HFF-Myc (cell line): ENCODE data around the gene CACNA1C.

Experiments used
- DNase-seq: peaks from one replicate; pipeline ENCODE4 v3.0.0-alpha.2; 2011; ENCODE audit warnings: low read depth; ENCODE audit errors: extremely low read depth
- H3K4me3 ChIP-seq: replicated peaks from 2 replicates; pipeline ENCODE4 v1.5.1; 2011; ENCODE audit warnings: low read depth, mild to moderate bottlenecking, control low read depth, low read length
- TF ChIP-seq, protein P1 (sequence below): IDR thresholded peaks from 2 replicates; pipeline ENCODE4 v1.5.1; 2012; ENCODE audit warnings: mild to moderate bottlenecking, low read depth, low read length, control low read depth; ENCODE audit errors: missing control alignments

CACNA1C gene

DNA sequence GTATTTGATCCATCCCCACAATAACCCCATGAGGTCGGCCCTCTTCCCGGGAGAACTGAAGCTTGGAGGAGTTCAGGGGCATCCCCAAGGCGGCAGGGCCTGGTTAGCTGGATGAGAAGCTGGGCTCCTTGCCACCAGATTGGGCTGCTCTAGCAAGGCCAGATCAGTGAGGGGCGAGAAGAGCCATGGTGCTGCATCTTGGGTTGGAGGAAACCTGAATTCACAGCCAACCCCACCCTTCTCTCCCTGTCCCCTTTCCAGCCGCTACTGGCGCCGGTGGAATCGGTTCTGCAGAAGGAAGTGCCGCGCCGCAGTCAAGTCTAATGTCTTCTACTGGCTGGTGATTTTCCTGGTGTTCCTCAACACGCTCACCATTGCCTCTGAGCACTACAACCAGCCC lies 513.4 kb downstream of the CACNA1C start:
- H3K4me3 ChIP-seq: no peak overlapping the region
- TF ChIP-seq, protein P1, sequence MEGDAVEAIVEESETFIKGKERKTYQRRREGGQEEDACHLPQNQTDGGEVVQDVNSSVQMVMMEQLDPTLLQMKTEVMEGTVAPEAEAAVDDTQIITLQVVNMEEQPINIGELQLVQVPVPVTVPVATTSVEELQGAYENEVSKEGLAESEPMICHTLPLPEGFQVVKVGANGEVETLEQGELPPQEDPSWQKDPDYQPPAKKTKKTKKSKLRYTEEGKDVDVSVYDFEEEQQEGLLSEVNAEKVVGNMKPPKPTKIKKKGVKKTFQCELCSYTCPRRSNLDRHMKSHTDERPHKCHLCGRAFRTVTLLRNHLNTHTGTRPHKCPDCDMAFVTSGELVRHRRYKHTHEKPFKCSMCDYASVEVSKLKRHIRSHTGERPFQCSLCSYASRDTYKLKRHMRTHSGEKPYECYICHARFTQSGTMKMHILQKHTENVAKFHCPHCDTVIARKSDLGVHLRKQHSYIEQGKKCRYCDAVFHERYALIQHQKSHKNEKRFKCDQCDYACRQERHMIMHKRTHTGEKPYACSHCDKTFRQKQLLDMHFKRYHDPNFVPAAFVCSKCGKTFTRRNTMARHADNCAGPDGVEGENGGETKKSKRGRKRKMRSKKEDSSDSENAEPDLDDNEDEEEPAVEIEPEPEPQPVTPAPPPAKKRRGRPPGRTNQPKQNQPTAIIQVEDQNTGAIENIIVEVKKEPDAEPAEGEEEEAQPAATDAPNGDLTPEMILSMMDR: no peak
- DNase-seq: no peak

DNA sequence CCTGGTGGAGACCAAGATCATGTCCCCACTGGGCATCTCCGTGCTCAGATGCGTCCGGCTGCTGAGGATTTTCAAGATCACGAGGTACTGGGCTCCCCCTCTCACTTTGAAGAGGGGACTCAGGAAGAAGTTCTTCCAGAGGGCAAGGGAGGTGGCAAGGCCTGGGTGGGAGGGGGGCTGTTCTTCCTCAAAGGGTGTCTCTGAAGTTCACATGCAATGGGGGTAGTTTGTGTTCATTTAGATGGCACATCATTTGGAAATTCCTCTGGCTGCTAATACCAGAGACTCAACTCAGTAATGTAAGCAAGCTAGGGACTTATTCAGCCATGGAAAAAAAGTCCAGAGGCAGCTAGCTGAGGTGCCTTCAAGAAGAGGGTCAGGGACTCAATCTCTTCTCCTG lies 514.9 kb downstream of the CACNA1C start:
- TF ChIP-seq, protein P1: no peak
- DNase-seq: no peak

DNA sequence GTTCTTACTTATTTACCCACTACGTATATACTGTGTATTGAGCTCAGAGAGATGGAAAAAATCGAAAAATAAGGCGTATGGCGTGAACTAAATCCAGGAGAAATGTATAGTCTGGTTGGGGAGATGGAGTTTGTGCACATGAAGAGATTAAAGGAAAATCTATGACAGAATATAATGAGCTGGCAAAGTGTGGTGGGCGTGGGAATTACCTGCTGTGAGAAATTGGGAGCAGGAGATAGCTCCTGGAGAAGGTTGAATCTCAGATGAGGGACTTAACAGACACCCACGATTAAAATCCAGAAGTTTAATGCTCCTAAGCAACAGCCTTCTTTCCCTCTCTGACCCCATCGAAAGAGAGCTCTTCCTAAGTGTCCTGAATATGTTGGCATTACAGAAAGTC lies 517.8 kb downstream of the CACNA1C start:
- TF ChIP-seq, protein P1: no peak
- no peak overlapping the region for H3K4me3 ChIP-seq
- DNase-seq: no peak

More for the DNA sequence above, 514.9 kb downstream of the CACNA1C start:
- H3K4me3 ChIP-seq: no peak overlapping the region

DNA sequence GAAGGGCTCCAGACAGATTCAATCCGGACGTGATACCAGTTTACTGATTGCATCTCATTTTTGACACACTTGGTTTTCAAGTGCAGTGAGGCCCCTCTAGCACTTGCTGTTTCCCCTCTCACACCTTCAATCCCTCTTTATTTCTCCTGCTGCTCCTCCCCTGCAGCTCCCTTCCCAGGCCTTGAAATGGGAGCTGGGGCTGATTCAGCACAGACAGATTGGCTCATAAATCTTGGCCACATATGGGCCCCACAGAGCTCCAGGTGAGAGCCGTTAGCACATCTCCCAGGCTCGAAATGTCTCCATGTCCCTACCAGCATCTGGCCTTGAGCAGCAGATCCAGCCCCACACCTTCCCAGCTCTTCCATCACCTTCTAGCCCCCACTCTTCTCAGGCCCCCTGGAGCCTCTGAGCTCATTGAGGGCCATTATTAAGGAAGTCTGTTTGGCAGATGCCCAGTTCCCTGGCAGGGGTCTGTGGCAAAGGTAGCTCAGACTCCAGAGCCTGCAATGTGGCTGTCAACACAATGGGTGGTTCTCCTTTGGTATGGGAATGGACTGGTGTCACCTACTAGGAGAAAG lies 521.7 kb downstream of the CACNA1C start:
- TF ChIP-seq, protein P1: no peak
- H3K4me3 ChIP-seq: no peak overlapping the region
- DNase-seq: no peak

DNA sequence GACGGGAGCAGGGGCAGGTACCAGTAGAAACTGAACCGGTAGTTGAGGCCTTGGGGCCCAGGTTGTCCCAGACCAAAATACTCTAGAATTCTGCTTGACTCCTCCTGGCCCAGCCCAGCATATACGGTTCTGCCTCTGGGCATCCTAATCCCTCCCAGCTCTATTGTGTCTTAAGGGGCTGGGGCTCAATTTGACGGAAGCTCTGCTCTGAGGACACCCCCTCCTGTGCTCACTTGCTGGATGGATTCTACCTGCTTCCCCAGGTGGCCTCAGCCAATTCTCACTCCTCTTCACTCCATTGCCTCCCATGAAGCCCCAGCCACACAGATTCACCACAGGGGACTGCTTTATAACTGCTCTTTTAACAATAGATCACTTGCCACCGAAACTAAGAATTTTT lies 522.5 kb downstream of the CACNA1C start:
- TF ChIP-seq, protein P1: no peak
- H3K4me3 ChIP-seq: no peak overlapping the region
- DNase-seq: no peak

DNA sequence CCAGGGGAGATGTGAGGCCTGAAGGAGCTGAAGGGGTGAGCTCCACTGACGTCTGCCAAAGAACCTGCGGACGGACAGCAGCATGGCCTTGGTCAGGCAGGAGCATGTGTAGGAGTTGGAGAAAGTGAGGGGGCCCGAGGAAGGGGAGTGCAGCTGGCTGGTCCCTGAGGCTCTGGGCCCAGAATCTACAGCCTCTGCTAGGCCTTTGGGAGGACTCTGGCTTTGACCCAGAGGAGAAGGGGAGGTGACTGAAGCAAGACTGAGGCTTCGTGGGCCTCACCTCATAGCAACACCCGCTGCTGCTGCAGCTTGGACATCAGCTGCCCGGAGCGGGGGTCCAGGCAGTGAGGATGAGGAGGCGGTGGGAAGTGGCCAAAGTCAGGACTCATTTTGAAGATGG lies 525.4 kb downstream of the CACNA1C start:
- no peak for DNase-seq
- TF ChIP-seq, protein P1: no peak
- H3K4me3 ChIP-seq: no peak overlapping the region

DNA sequence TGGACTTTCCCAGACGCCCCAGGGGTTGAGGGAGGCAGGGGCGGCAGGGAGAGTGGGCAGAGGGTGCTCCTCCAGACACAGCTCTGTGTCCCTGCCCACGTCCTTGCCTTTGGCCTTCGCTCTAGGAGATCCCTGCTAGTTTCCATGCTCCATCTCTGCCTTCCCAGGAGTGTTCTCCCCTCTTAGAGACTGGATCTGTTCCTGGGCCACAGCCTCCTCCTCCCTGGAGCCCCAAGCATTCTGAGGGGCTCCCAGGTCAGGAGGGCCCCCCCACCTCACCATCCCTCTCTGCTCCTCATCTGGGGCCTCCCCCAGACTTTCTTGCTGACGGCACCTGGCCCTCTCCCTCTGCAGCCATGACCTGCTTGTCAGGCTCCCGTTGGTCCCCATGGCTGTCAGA lies 526.0 kb downstream of the CACNA1C start:
- no peak for DNase-seq
- TF ChIP-seq, protein P1: no peak
- H3K4me3 ChIP-seq: no peak overlapping the region
